ENCODE measurements around the gene PPEF2.

PPEF2 gene, protein sequence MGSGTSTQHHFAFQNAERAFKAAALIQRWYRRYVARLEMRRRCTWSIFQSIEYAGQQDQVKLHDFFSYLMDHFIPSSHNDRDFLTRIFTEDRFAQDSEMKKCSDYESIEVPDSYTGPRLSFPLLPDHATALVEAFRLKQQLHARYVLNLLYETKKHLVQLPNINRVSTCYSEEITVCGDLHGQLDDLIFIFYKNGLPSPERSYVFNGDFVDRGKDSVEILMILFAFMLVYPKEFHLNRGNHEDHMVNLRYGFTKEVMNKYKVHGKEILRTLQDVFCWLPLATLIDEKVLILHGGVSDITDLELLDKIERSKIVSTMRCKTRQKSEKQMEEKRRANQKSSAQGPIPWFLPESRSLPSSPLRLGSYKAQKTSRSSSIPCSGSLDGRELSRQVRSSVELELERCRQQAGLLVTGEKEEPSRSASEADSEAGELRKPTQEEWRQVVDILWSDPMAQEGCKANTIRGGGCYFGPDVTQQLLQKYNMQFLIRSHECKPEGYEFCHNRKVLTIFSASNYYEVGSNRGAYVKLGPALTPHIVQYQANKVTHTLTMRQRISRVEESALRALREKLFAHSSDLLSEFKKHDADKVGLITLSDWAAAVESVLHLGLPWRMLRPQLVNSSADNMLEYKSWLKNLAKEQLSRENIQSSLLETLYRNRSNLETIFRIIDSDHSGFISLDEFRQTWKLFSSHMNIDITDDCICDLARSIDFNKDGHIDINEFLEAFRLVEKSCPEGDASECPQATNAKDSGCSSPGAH

DNA sequence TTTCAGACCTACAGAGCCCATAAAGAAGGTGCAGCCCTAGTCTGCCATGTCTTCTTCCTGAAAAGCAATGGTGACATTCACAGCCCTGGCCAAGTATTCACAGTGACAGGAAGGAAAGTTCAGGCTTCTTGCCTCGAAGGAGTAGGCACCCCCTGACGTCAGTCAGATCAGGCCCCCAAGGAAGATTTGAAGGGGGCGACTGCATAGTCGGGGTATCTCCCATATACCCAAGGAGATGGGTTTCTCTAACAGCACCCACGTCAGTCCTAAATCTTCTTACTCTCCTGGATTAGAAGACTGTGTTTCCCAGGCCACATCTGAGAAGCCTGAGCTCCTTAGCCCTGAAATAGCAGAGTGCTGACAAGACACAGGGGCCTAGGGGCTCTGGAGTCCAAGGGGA, at the start of gene PPEF2:
Gene PPEF2 (minus strand): TSS at position 101 of the 400 bp plus-strand sequence. CDS start 6,127 bp downstream, outside the sequence.
- H3K4me3 ChIP-seq (replicated peaks in 1 of 2; ENCODE audit: low read depth in 2 of 2, low read length in 2 of 2): no peak within 1 kb of the TSS
- DNase-seq (ENCODE audit: low read depth in 2 of 2): no peak
- TF ChIP-seq, protein P1, sequence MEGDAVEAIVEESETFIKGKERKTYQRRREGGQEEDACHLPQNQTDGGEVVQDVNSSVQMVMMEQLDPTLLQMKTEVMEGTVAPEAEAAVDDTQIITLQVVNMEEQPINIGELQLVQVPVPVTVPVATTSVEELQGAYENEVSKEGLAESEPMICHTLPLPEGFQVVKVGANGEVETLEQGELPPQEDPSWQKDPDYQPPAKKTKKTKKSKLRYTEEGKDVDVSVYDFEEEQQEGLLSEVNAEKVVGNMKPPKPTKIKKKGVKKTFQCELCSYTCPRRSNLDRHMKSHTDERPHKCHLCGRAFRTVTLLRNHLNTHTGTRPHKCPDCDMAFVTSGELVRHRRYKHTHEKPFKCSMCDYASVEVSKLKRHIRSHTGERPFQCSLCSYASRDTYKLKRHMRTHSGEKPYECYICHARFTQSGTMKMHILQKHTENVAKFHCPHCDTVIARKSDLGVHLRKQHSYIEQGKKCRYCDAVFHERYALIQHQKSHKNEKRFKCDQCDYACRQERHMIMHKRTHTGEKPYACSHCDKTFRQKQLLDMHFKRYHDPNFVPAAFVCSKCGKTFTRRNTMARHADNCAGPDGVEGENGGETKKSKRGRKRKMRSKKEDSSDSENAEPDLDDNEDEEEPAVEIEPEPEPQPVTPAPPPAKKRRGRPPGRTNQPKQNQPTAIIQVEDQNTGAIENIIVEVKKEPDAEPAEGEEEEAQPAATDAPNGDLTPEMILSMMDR (IDR thresholded peaks at IDR 0.05; ENCODE audit: low read depth, low read length): no peak

DNA sequence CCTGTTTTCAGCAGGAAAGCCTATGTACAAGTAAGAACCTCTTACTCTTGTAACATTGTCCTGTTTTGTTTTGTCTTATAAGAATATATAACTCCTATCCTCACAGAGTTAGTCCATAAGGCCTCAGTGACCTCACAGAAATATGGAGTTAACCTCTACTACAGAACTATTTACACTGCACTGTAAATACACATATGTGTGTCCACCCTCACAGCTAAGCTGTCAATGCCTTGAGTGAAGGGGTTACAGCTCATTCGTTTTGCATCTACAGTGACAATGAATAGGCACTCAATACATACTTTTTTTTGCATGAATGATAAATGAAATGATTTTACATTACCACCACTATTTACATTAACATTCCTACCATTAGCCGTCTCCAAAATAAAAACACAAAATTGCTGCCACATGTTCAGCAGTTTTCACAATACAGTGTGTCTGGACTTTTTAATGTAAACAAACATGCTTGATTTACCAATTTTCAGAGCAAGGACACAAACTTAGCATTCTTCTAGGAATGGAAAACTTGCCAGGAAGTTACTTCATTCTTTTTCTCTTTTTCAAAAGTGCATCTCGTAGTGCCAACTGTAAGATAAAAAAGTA, 48.1 kb upstream of the PPEF2 start:
- DNase-seq (ENCODE audit: low read depth in 2 of 2): no peak

DNA sequence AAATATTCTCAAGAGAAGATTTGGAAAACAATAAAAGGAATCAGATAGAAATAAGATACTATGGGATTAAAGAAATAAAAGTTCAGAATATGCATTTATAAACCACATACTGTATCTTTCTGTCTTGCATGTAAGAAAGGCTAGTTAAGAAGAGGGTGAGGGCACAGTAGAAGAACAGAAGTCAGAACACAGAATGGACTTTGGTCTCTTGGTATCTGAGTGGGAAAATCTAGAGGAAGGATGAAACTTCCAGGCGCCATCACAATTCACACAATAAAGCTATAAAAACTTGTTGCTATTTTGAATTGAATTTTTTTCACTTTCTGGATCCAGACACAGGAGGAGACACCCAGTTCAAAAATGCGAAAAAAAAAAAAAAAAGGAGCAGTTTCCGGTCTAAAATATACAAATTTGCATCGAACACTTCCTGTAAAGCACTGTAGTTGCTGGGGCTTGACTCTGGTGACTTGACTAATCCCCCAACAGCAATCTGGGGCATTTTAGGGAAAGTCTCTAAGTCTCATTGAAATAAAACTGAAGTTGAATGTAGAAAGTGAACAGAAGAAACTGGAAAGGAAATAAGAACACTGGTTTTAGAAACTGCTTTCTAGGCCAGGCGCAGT, 46.7 kb upstream of the PPEF2 start:
- H3K4me3 ChIP-seq (replicated peaks in 1 of 2; ENCODE audit: low read depth in 2 of 2, low read length in 2 of 2): no peak overlapping the region
- no peak for DNase-seq (ENCODE audit: low read depth in 2 of 2)
- TF ChIP-seq, protein P1 (IDR thresholded peaks at IDR 0.05; ENCODE audit: low read depth, low read length): no peak

More for the DNA sequence above, 48.1 kb upstream of the PPEF2 start:
- H3K4me3 ChIP-seq (replicated peaks in 1 of 2; ENCODE audit: low read depth in 2 of 2, low read length in 2 of 2): no peak overlapping the region
- TF ChIP-seq, protein P1 (IDR thresholded peaks at IDR 0.05; ENCODE audit: low read depth, low read length): no peak

DNA sequence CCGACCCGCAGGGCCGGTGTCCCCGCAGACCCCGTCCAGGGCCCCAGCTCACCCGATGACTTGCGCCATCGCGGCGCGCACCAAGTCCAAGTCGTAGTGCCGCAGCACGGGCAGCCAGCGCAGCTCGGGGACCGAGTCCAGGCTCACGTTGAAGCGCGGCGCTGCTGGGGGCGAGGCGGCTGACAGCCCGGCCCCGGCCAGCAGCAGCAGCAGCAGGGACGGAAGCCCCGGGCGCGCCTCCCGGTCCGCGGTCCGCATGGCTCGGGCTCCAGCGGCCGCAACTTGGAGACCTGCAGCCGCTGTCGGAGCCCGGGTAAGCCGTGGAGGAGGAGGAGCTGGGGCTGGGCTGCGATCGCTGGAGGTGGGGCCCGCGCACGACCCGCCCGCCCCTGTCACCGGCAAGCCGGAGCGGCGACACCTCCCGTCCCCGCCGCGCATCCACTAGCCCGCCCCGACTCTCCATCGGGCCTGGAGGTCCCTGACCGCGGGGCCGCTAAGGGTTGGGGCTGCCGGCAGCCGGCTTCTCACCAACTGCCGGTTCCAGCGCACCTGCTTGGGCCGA, 38.5 kb upstream of the PPEF2 start, which contains the start of gene NAAA:
Gene NAAA (minus strand): TSS at position 322 of the 562 bp plus-strand sequence. CDS start 64 bp downstream, at position 258.
- peak within 1 kb of the TSS; percentile 70 to 79 for H3K4me3 ChIP-seq (replicated peaks in 1 of 2; ENCODE audit: low read depth in 2 of 2, low read length in 2 of 2)
- peak; percentile 52 to 56 for DNase-seq (ENCODE audit: low read depth in 2 of 2)
- TF ChIP-seq, protein P1 (IDR thresholded peaks at IDR 0.05; ENCODE audit: low read depth, low read length): no peak

DNA sequence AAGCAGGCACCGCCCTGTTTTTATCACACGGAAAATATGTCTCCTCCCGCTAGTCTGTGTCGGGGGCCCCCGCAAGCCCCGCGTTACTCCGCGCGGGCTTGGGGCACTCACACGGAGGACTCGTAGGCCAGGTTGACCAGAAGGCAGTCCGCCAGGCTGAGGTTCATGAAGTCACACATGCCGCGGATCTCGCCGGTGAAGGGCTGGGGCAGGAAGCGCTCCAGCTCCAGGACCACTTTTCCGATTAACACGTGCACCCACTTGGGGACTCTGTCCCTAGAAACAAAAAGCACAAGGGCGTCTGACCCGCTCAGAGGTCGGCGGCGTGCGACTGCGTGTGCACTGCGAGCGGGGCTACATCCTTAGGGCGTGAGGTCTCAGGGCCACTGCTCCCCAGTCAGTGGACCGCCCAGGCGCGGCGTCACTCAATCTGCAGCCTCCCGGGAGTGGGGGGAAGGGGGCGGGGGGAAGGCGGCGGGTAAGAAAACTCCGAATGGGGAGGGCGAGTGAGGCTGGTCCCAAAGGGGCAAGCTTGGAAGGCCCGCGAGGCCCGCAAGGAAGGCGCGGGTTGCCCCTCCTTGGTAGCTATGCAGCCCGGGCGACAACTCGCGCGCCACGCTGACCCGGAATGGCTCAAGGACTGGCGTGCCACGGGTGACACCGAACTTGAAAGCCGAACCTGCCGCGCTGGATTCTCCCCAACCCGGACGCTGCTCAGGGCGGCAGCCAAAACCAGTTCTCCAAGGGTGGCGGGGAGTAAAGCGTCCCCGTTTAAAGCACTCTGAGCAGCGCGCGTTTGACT, 37.8 kb upstream of the PPEF2 start:
- TF ChIP-seq, protein P1 (IDR thresholded peaks at IDR 0.05; ENCODE audit: low read depth, low read length): no peak
- H3K4me3 ChIP-seq (replicated peaks in 1 of 2; ENCODE audit: low read depth in 2 of 2, low read length in 2 of 2): peak overlapping the region; percentile 70 to 79
- peak; percentile 49 to 56 for DNase-seq (ENCODE audit: low read depth in 2 of 2)
